Measurements from ENCODE around the gene NIPAL3. TPM values are rescaled to one million over a fixed set of nuclear protein-coding genes. Genes with fewer than 3 reads are reported as not detected.
"Not testable (repeated sequence)": the region's sequence is repeated elsewhere in the genome, so short reads cannot be mapped to it uniquely, and the experiment has no call there.

Gene NIPAL3
- total RNA-seq, 1 experiment from 2014 or later: 23.0 TPM

DNA sequence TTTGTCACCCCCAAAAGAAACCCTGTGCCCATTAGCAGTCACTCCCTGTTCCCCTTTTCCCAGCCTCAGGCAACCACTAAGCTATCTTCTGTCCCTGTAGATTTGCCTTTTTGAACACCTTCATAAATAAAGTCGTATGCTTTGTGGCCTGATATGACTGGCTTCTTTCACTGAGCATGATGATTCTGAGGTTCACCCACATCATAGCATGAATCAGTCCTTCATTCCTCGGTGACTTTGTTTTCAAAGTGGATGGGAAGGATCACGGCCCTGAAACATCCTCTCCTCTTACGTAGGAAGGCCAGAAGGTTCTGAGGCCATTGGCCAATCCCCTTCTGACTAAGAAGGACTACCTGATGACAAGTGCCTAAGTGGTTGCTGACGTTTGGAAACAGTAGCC lies 39.1 kb downstream of the NIPAL3 start:
- DNase-seq (ENCODE audit: extremely low read depth, low read depth): no peak

DNA sequence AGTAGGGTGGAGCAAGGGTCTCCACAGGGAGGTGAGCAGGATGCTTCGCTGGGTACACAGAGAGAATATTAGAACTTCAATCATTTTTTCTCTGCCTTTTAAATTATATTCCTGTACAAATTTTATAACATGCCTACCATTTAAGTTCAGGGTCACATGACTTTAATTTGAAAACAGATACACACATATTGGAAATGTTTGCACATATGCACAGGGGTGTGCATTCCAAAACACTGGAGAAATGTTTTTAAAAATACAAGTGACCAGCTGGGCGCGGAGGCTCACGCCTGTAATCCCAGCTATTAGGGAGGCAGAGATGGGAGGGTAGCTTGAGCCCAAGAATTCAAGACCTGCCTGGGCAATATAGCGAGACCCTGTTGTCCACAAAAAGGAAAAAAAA lies 39.7 kb downstream of the NIPAL3 start:
- DNase-seq (ENCODE audit: extremely low read depth, low read depth): no peak

DNA sequence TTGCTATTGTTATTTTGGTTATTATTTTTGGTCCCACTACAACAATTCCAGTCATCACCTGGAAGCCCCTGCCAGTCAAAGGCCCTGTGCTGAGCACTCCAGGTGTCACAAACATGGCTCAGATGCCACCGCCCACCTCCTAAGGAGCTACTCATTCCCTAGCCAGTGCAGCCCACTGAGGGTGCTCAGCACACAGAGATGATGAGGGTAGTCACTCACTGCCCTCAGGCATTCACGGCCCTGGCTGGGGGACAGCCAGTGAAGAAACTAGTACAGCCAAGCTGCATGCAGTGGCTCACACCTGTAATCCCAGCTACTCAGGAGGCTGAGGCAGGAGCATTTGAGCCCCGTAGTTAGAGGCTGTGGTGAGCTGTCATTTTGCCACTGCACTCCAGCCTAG lies 42.3 kb downstream of the NIPAL3 start:
- no peak for DNase-seq (ENCODE audit: extremely low read depth, low read depth)

DNA sequence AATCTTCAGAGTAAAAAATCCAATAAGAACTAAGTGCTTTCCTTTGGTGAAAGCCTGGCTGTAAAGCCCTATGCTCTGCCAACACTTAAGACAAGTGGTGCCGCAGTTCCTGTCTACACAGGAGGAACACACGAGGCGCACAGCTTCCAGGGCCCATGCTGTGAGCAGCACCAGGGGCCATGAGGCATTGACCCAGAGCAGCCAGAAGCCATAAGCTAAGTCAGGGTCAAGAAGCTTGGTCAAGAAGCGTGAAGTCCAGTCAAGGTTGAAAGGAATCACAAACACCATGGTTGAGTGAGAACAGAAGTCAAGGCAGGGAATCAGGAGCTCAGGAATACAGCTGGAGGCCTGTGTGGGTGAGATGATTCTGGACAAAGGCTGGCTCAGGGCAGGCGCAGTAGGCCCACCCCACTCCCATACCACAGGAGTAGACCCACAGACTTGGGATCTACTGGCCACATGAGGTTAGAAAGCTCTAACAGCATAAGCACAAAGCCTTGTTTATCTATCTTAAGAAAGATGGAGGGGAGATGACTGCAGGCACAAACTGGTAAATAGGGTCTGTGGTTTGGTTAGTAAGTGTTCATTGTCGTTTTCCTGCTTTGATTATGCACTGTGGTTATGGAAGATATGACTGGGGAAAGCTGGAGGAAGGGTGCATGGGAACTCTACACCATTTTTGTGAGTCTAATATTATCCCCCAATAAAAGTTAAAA lies 44.1 kb downstream of the NIPAL3 start:
- no peak for DNase-seq (ENCODE audit: extremely low read depth, low read depth)

DNA sequence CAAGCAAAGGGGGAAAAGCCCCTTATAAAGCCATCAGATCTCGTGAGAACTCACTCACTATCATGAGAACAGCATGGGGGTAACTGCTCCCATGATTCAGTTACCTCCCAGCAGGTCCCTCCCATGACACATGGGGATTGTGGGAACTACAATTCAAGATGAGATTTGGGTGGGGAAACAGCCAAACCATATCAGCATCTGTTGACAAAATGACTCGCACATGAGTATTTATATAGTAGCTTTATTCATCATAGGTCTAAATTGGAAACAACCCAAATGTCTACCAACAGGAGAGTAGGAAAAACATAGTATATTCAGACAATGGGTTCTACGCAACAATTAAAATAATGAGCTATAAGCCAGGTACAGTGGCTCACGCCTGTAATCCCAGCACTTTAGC lies 46.5 kb downstream of the NIPAL3 start:
- not testable (repeated sequence) for DNase-seq (ENCODE audit: extremely low read depth, low read depth)

DNA sequence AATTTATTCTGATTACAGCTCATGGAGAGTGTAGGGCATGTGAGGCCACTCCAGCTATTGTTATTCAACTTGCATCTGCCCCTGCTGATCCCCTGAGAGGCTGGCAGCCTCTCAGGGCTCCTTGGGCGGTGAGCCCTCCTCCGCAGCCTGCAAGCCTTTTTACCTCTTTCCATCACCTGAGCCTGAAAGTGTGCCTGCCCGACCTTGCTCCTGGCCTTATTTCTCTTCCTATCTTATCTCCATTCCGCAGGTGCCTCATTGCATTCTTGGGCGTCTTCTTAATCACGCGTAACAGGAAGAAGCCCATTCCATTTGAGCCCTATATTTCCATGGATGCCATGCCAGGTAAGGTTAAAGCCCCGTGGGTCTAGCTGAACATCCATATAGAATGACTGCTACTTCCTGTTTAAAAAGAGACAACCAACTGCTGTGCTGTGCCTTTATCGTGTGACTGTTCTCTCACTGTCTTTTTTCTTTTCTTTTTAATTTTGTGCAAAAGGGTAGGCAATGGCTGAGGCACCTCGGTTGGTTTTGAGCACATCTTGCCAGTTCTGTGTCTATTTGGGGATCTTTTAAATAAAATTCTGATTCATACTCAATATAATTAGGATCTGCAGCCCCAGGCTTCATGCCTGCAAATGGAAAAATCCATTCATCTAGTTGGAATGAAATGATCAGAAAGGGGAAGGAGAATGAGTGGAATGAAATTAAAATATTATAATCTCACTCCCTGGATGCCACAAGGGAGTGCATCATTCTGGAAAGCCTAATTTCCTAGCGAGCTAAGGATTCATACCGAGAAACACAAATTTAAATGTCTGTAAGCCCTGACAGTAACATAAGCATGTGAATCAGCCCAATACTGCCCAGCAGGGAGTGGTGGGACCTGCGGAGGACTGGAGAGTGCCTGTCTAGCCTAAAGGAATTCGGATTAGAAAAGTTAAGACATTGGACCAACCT lies 48.5 kb downstream of the NIPAL3 start:
- no peak for DNase-seq (ENCODE audit: extremely low read depth, low read depth)

DNA sequence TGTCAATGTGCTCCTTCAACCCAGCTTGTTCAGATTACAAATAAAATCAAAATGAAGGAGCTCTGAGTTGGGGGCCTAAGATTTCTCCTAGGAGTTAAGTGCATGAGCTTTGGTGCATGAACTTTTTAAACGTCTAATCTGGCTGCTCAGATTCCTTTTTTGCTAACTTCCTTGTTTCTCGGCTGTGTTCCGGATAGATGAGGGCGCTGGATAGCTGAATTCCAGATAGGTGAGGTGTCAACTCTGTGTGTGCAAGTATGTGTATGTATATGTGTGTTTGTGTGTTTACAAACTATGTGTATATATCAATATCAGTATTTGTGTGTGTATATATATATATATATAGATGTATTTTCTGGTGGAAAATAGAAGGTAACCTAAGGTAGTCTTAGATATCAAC lies 49.5 kb downstream of the NIPAL3 start:
- DNase-seq (ENCODE audit: extremely low read depth, low read depth): no peak

DNA sequence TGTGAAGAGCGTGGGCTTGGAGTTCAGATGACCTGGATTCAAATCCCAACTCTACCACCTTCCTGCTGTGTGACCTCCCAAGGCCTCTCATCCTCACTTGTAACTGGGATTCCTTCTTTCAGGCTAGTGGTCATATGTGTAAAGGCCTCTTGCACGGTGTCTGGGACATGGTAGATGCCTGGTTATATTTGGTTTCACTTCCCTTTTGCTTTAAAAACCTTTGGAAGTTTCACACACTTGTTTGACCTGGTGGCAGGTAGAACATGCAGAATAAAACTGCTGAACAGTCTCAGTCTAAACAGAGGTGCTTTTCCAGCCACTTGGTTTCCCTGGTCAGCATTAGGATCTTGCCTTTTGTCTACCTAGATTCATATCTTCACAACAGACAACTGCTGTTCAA lies 50.0 kb downstream of the NIPAL3 start:
- no peak for DNase-seq (ENCODE audit: extremely low read depth, low read depth)

DNA sequence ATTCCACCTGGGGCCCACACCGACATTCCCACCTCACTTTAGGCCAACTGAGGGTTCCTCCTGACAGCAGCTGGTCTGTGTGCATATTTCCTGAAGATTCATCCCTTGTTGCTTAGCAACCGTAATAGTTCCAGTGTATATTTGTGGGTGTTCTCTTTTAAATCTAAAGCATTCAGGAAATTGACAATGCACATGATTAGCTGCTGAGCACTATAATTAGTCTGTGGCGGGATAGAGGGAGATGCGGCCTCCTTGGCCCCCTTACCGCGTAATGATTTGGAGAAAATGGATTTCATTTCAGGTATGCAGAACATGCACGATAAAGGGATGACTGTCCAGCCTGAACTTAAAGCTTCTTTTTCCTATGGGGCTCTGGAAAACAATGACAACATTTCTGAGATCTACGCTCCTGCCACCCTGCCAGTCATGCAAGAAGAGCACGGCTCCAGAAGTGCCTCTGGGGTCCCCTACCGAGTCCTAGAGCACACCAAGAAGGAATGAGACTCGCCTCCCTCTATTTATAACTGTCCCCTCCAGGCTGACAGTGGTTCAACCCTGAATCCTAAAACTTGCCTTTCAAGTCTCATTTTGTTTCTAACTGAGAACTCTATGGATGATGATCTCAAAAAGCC lies 53.2 kb downstream of the NIPAL3 start:
- no peak for DNase-seq (ENCODE audit: extremely low read depth, low read depth)

DNA sequence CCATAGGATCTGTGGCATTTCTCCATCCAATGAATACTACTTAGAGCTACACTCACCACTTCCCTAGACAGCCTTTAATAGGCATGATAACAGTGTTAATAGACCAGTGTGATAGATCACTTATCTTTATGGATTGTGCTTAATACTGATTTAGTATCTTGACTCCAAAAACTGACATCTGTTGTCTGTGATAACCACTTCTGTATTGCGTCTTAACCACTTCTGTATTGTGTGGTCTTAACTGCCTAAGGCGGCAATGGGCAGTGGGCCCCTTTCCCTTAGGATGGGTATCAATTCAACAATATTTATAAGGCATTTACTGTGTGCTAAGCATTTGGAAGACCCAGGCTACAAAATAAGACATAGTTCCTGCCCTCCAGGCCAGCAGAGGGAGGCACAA lies 55.0 kb downstream of the NIPAL3 start:
- DNase-seq (ENCODE audit: extremely low read depth, low read depth): no peak

DNA sequence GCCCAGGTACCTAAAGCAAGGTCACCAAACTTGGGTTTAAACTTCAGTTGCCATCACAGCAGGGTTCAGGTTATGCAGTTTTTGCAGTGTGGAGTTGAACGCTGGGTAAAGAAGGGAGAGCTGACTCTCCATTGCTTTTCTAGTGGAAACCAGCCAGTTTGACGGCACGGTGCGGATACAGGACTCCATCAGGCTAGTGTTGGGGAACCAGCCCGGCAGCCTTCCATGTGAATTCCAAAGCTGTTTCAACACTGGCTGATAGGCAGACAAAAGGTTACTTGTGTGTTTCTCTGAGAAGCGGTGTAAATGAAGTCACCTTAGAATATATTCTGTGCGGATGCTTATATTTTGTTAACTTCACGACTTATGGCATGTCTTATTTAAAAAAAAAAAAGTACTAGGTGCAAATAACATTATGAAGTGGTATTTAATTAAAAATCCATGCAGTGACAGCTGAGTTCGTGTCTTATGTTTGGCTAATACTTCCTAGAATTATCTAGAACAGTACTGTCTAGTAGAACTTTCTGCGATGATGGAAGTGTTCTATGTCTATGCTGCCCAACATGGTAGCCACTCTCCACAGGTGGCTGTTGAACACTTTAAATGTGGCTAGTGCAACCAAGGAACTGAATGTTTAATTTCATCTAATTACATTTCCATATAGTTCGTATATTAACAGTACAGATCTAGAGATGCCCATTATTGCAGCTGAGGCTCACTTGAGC lies 57.1 kb downstream of the NIPAL3 start:
- no peak for DNase-seq (ENCODE audit: extremely low read depth, low read depth)

DNA sequence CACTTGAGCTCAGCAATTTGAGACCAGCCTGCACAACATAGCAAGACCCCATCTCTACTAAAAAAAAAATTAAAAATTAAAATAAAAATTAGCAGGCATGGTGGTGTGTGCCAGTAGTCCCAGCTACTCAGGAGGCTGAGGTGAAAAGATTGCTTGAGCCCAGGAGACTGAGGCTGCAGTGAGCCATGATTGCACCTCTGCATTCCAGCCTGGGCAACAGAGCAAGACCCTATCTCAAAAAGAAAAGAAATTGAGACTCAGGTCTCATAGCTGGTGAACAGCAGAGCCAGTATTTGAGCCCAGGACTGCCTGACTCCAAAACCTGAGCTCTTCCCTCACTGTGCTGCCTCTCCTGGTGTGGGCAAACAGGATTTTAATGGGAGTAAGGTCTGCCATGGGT lies 58.6 kb downstream of the NIPAL3 start:
- DNase-seq (ENCODE audit: extremely low read depth, low read depth): no peak

DNA sequence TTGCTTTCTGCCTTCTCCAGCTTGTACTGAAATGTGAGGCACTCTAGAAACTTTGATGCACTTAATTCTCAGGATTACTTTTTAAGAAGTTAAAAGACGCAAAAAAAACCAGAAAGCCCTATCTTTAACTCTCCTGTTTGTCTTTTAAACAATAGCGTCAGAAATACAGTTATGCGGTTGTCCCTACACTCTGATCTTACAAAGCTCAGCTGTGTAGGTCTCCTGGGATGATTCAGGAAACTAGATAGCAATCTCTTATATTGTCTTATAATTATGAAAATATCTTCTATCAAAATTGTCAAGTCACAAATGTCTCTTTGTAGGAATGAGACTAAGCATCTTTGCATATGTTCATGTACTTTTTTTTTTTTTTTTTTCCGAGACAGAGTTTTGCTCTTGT lies 60.1 kb downstream of the NIPAL3 start:
- DNase-seq (ENCODE audit: extremely low read depth, low read depth): no peak

DNA sequence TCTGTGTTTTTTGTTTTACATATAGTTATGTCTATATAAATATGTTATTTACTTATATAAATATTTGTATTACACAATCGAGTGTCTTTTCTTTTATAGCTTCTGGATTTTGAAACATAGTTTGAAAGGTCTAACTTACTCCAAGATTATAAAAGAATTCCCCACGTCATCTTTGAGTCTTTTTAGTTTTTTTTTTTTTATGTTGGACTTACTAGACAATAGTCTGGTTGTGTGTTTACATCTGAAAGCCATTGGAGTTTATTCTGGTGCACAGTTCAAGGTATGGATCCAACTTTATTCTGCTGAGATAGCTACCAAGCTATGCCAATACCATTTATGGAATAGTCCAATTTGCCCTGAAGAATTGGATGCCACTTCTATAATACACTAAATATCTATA lies 61.0 kb downstream of the NIPAL3 start:
- DNase-seq (ENCODE audit: extremely low read depth, low read depth): no peak

DNA sequence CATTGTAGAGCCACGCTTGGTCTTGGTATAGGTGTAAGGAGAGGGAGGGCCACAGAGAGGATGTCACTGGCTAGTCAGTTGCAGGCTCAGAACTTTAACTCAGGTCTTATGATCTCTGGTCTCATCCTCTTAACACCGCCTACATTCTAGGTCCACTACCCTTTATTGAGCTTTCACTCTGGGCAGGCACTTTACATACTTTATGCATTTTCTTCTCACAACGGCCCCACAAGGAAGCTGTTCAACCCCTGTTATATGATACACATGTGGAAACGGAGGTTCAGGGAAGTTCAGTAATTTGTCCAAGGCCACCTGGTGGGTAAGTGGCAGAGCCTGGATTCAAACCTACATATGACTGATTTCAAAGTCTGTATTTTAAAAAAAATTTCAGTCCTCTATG lies 61.7 kb downstream of the NIPAL3 start:
- DNase-seq (ENCODE audit: extremely low read depth, low read depth): no peak

DNA sequence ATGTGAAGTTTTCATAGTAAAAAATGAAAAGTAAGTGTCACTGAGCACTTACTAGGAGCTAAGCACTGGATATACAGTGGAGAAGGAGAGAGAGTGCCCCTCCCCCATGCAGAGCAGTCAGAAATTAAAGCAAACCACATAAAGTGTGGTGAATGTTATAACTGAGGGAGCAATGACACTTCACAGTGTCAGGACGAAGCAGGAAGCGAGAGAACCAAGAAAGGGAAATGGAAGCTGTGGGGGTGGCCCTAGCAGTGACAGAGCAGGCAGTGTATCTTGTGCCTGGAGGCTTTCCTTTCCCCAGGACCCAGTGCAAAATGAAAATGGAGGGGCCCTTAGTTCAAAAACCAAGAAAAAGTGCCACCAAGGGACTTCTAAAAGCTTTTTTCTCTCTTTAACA lies 65.5 kb downstream of the NIPAL3 start:
- DNase-seq (ENCODE audit: extremely low read depth, low read depth): no peak

DNA sequence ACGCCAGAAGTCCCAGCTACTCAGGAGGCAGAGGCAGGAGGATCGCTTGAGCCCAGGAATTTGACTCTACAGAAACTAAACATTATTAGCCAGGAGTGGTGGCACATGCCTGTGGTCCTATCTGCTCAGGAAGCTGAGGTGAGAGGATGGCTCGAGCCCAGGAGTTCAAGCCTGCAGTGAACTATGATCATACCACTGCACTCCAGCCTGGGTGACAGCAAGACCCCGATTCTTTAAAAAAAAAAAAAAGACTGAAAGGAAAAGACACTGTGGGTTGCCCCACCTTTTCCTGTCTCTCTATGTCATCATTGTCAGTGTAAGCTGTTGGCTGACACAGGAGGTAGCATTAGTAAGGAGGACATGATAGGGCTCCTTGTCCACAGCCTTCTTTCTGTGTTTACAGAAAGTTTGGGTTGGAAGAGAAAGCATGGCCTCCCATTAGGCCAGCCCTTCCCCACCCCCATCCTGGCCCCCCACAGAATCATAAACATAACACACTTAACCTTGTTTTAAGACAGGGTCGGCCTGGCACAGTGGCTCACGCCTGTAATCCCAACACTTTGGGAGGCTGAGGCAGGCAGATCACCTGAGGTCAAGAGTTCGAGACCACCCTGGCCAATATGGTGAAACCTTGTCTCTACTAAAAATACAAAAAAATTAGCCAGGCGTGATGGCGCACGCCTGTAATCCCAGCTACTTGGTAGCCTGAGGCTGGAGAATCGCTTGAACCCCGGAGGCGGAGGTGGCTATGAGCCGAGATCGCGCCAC lies 66.4 kb downstream of the NIPAL3 start:
- DNase-seq (ENCODE audit: extremely low read depth, low read depth): no peak

DNA sequence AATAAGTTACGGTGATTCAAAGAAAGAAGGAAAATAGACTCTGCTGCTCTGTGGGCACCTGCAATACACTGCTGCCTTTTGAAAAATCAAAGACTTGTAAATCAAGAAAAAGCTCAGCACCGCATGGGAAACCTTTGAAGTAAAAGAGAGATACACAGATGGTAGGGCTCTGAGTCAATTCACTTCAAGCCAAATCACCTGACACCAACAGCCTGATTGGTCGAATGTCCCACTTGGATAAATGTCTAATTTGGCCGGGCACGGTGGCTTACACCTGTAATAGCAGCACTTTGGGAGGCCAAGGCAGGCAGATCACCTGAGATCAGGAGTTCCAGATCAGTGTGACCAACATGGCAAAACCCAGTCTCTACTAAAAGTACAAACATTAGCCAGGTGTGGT lies 67.8 kb downstream of the NIPAL3 start:
- no peak for DNase-seq (ENCODE audit: extremely low read depth, low read depth)

DNA sequence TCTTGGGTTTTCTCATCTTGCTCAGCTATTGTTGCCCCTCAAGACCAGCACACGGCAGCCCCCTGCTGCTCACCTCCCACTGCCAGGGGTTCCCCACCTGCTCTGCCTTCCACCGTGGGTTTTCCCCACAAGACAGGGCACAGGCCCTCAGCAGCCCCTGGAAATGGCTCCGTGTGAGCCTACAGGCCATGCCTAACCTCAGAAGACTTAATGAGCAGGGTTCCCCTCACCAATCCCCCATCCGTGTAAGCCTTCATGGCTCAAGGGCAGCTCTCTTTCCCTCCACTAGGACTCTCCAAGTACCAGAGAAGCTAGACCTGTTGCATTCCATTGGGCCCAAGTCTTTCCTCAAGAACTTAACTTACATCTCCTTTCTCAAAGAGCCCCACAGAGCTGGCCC lies 68.6 kb downstream of the NIPAL3 start:
- DNase-seq (ENCODE audit: extremely low read depth, low read depth): no peak

All from NCI-H460 (cell line).